ENCODE results near the gene RCAN2.

The RCAN2 gene

GRCh38 chr6:46291275-46291633 is 200.0 kb downstream of the RCAN2 start:
- DNase-seq (ENCODE audit: low read depth in 2 of 2): no peak

- DNase-seq (ENCODE audit: low read depth in 2 of 2): no peak
Observed at GRCh38 chr6:46290421-46291274, 200.6 kb downstream of the RCAN2 start.

- no peak for DNase-seq (ENCODE audit: low read depth in 2 of 2)
Observed at GRCh38 chr6:46289898-46290297, 201.4 kb downstream of the RCAN2 start.

- DNase-seq (ENCODE audit: low read depth in 2 of 2): no peak
Observed at GRCh38 chr6:46288835-46289234, 202.4 kb downstream of the RCAN2 start.

GRCh38 chr6:46287681-46288080 is 203.6 kb downstream of the RCAN2 start:
- no peak for DNase-seq (ENCODE audit: low read depth in 2 of 2)

- no peak for DNase-seq (ENCODE audit: low read depth in 2 of 2)
Observed at GRCh38 chr6:46287043-46287442, 204.2 kb downstream of the RCAN2 start.

- DNase-seq (ENCODE audit: low read depth in 2 of 2): no peak
Observed at GRCh38 chr6:46284475-46284874, 206.8 kb downstream of the RCAN2 start.

- no peak for DNase-seq (ENCODE audit: low read depth in 2 of 2)
Observed at GRCh38 chr6:46281110-46281509, 210.1 kb downstream of the RCAN2 start.

GRCh38 chr6:46279874-46280273 is 211.4 kb downstream of the RCAN2 start:
- no peak for DNase-seq (ENCODE audit: low read depth in 2 of 2)

GRCh38 chr6:46276576-46277142 is 214.6 kb downstream of the RCAN2 start:
- DNase-seq (ENCODE audit: low read depth in 2 of 2): no peak

GRCh38 chr6:46274502-46274901 is 216.7 kb downstream of the RCAN2 start:
- DNase-seq (ENCODE audit: low read depth in 2 of 2): no peak

GRCh38 chr6:46273911-46274310 is 217.3 kb downstream of the RCAN2 start:
- no peak for DNase-seq (ENCODE audit: low read depth in 2 of 2)

GRCh38 chr6:46271728-46272127 is 219.5 kb downstream of the RCAN2 start:
- no peak for DNase-seq (ENCODE audit: low read depth in 2 of 2)

- no peak for DNase-seq (ENCODE audit: low read depth in 2 of 2)
Observed at GRCh38 chr6:46271107-46271506, 220.1 kb downstream of the RCAN2 start.

- no peak for DNase-seq (ENCODE audit: low read depth in 2 of 2)
Observed at GRCh38 chr6:46270336-46270735, 220.9 kb downstream of the RCAN2 start.

- DNase-seq (ENCODE audit: low read depth in 2 of 2): no peak
Observed at GRCh38 chr6:46269447-46270229, 221.6 kb downstream of the RCAN2 start.

- DNase-seq (ENCODE audit: low read depth in 2 of 2): no peak
Observed at GRCh38 chr6:46267515-46267914, 223.7 kb downstream of the RCAN2 start.

- DNase-seq (ENCODE audit: low read depth in 2 of 2): no peak
Observed at GRCh38 chr6:46265373-46265772, 225.9 kb downstream of the RCAN2 start.

GRCh38 chr6:46263707-46264086 is 227.6 kb downstream of the RCAN2 start:
- no peak for DNase-seq (ENCODE audit: low read depth in 2 of 2)

GRCh38 chr6:46262928-46263706 is 228.1 kb downstream of the RCAN2 start:
- no peak for DNase-seq (ENCODE audit: low read depth in 2 of 2)

- DNase-seq (ENCODE audit: low read depth in 2 of 2): no peak
Observed at GRCh38 chr6:46258249-46258648, 233.0 kb downstream of the RCAN2 start.

GRCh38 chr6:46255528-46255927 is 235.7 kb downstream of the RCAN2 start:
- DNase-seq (ENCODE audit: low read depth in 2 of 2): no peak

Measured in stimulated activated CD8-positive, alpha-beta memory T cell treated with anti-CD3 and anti-CD28 coated beads, Interleukin-15, amount 100 ng/mL, for 4 hours (primary cell).